Astrocyte (in vitro differentiated cells and primary cell): ENCODE results near the gene NUP93.

ENCODE experiments used
- EZH2 ChIP-seq: IDR thresholded peaks from 2 replicates; pipeline ENCODE4 v1.6.1; 2012; ENCODE audit warnings: mild to moderate bottlenecking, low read length, inconsistent platforms; ENCODE audit not compliant: insufficient read depth
- TF ChIP-seq, protein P1 (sequence below): IDR thresholded peaks from 2 replicates; pipeline ENCODE4 v1.5.1; 2011; ENCODE audit warnings: low read depth, mild to moderate bottlenecking, inconsistent platforms, low read length, moderate library complexity; ENCODE audit not compliant: insufficient read depth

DNA sequence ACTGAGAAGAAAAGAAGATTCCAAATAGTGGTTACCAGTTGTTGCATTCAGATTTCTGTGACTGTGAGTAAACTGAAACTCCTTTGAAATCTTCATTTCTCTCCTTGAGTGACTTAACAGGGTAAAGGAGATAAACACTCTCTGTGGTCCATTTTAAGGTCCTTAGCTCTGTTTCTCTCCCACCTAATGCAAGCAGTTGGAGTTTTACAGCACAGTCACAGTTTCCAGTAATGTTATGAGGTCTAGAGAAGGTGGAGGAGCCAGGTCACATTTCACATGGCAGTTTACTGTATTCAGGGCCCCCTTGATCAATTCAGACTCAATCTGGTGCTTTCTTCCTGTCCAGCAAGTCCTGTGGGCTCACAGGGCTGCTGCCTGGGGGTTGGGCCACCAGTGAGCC lies 102.8 kb downstream of the NUP93 start:
- TF ChIP-seq, protein P1, sequence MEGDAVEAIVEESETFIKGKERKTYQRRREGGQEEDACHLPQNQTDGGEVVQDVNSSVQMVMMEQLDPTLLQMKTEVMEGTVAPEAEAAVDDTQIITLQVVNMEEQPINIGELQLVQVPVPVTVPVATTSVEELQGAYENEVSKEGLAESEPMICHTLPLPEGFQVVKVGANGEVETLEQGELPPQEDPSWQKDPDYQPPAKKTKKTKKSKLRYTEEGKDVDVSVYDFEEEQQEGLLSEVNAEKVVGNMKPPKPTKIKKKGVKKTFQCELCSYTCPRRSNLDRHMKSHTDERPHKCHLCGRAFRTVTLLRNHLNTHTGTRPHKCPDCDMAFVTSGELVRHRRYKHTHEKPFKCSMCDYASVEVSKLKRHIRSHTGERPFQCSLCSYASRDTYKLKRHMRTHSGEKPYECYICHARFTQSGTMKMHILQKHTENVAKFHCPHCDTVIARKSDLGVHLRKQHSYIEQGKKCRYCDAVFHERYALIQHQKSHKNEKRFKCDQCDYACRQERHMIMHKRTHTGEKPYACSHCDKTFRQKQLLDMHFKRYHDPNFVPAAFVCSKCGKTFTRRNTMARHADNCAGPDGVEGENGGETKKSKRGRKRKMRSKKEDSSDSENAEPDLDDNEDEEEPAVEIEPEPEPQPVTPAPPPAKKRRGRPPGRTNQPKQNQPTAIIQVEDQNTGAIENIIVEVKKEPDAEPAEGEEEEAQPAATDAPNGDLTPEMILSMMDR: no peak
- TF ChIP-seq EZH2: no peak
